Suppressor macrophage treated with lipopolysaccharide for 4 hours (primary cell): ENCODE measurements around the gene PPP2R2C.

ENCODE experiments used
- DNase-seq: peaks from one replicate; pipeline ENCODE4 v3.0.0-alpha.2; 2020

The PPP2R2C gene

DNA sequence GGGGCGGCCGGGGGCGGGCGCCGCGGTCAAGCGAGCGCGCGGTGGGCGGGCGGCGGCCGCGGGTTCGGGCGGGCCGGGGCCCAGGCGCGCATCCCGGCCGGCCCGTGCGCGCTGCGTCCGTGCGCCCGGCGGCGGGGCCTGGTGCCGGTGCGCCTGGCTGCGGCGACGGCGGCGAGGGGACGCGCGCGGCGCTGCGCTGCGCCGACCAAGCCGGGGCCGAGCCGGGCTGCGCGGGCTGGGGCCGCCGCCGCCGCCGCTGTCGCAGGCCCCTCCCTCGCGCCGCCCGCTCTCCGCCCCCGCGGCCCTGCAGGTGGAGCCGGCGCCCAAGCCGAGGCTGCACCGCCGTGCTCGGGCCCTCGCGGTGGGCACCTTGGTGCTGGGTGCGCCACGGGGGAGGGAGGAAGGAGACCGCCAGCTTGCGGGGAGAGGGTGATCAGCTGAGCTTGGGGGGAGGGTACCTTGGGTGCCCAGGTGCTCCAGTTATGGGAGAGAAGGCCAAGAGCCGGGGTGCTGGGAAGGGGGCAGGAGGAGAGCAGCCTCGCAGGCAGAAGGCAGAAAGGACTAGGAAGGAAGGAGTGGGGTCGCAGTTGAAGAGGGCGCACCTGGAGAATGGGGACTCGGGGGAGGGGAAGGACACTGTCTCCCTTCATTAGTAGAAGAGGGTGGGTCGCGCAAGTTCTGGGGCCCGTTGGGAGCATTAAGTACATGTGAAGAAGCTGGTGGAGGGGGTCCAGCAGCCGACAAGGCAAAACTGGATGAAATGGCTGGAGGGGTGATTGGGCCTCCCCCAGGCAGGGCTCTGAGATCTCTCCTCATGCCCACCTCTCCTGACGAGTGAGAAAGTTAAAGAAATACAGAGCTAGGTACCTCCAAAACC, at the start of gene PPP2R2C:
Gene PPP2R2C, minus strand, starts transcription at position 228 of the 877 bp plus-strand sequence. CDS start 385 bp downstream, outside the sequence.
- DNase-seq = no peak

DNA sequence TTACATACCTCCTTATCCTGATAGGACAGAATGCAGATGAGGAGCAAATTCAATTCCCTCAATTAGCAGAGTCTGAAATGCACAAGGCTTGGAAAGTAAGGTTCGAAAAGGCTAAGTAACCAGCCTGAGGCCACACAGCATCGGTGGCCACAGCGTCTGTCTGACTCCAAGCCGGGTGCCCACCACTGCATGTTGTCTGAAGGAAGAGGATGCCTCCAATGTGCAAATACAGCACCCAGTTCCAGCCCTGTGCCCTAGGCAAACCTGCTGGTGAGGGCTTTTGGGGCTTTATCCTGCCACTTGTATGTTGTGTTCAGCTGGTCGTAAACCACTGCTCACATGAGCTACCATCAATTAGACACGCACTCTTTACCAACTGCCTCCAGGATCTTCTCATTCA, 48.6 kb upstream of the PPP2R2C start:
- DNase-seq = no peak

DNA sequence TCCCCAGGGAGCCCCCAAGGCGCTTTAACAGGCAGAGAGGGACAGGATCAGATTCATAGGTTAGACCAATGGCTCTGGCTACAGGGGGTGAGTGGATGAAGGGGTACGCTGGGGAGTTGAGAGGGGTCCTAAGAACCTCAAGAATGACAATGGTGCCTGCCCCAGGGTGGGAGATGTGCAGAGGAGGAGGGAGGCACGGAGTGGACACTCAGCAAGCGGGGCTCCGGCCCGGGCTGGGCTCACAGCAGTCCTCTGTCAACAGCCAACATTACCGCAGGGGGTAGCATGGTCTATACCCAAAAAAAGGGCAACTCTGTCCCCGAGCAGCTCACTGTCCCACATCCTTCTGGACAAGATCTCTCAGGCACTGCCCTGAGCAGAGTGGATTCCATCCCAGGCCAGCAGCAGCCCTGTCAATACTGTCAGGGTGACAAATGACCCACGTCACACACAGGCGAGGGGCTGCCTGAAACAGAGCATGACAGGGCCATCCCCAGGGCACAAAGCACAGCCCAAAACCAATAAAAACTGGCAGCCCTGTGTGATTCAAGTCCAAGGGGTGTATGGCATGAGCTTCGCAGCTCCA, 47.7 kb upstream of the PPP2R2C start:
- no peak for DNase-seq

DNA sequence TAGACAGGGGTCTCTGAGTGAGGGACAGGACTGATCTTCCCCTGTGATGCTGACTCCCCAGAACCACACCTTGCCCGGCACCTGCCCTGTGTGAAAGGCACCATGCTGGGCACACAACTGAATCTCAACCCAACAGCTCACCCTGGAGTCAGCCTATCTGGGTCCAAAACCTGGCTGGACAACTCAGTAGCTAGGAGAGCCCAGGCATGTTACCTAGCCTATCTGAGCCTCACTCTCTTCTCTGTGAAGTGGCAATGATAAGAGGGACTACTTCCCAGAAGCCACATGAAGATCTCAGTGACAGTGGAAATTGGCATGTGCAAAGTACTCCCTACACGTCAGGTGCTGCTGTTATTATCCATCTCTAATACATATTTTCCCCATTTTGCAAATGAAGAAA, 44.8 kb upstream of the PPP2R2C start:
- no peak for DNase-seq

DNA sequence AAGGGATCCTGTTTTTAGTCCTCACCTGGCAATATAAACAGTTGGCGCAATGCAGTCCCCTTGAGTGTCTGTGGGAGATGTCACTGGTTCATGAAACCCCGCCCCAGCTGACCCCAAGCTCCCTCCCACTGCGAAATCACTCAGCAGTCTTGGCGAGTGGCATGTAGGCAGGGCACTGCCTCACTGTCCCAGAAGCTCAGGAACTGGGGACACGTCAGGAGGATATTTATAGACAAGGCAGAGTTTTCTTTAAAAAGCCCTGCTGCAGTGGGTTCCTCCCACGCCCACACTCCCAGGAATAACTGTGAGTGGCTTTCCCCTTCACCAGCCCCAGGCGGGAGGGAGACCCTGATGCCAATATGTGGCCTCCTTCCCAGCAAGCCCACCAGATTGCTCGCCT, 44.3 kb upstream of the PPP2R2C start:
- DNase-seq = no peak

DNA sequence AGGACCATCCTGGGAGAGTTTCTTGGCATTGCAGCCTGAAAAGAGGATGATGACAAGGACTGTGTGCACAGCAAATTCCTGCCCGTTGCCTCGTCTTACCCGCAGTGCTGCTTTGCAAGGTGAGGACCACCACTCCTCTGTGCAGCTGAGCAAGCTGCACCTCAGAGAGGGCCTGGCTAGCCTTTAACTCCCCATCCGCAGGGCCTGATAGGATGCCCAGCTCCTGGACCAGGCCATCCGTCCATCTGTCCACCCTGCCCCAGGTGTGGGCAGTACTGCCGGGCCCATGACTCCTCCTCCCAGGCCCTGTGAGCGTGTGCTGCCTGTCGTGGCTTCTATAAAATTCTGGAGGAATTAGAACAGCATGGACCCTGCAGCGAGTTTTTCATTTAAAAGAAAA, 43.9 kb upstream of the PPP2R2C start:
- no peak for DNase-seq

DNA sequence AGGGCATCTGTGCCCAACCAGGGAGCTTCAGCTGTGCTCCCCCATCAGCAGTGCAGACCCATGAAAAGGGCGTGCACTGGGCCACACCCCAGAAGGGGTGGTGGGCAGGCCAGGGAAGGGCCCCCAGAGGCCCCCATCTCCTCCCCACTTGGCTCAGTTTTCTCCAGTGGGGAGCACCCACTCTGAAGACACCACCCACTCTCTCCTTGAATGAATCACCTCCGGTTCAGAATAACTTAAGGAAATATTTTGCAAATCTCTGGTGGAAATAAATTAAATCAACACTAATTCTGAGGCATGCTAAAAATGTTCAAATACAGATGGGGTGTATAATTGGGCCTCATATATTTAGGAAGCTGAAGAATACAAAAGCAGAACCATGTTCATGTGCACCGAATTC, 41.3 kb upstream of the PPP2R2C start:
- DNase-seq = no peak

DNA sequence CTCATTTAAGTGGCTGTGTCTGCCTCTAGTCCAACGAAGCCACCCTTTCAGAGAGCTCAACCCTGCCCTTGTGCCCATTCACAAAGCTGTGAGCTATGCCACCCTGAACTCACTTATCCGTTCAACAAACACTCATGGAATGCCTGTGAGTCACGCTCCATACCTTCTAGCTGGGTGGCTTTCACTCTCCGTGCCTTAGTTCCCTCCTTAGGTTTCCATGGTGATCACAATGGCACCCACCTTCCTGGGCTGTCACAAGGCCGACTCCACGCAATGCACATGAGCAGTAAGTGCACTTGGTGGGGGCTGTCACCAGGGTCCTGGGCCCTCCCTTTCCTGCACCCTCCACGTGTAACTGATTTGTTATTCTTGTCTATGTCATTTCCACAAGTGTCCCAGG, 37.2 kb upstream of the PPP2R2C start:
- DNase-seq = no peak

DNA sequence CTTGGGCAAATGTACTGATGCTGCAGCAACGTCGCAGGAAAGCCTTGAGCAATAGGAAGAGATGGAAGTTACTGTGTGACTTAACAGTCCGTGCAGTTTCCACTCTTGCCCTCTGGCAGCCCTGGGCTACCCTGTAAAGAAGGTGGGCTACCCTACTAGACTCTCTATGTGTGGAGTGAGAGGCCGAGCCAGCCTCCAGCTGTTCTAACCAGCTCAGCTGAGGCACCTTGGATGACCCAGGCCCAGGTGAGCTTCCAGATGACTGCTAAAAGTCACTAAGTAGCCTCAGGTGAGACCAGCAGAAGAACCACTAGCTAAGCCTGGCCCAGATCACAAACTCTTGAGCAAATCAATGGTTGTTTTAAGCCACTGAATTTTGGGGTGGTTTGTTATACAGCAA, 34.9 kb upstream of the PPP2R2C start:
- DNase-seq = no peak

DNA sequence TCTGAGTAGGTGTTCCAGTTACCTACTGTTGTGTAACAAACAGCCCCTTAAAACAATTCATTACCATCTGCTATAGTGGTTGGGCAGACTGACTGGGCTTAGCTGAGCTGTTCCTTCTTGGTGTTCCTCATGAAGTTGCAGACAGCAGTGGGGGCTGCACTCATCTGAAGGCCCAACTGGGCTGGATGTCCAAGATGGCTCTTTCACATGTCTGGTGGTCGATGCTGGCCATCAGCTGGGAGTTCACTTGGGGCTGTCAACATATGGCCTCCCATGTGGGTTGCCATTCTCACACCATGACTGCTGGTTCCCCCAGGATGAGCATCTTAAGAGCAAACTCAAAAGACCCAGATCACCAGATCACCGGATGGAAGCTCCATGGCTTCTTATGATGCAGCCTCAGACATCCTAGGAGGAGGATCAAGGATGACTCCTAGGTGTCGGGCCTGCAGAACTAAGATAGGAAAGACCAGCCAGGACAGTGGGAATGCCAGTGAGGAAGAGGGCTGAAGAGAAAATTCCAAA, 34.3 kb upstream of the PPP2R2C start:
- DNase-seq = no peak

DNA sequence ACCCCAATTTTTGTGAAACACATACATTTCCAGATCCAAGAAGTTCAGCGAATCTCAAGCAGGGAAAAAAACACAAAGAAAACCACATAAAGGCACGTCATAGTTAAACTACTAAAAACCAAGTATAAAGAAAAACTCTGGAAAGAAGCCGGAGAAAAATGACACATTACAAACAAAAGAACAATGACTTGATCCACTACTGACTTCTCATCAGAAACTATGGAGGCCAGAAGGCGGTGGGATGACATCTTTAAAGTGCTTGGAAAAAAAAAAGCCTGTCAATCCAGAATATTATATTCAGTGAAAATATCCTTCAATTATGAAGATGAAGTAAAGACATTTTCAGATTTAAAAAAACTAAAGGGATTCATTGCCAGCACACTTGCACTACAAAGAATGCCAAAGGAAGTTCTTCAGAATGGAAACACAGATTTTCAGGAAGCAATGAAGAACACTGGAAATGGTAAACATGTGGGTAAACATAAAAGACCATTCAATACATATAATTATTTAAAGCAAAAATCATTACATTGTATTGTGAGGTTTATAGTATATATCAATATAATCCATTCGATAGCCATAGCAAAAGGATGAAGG, 32.6 kb upstream of the PPP2R2C start:
- no peak for DNase-seq

DNA sequence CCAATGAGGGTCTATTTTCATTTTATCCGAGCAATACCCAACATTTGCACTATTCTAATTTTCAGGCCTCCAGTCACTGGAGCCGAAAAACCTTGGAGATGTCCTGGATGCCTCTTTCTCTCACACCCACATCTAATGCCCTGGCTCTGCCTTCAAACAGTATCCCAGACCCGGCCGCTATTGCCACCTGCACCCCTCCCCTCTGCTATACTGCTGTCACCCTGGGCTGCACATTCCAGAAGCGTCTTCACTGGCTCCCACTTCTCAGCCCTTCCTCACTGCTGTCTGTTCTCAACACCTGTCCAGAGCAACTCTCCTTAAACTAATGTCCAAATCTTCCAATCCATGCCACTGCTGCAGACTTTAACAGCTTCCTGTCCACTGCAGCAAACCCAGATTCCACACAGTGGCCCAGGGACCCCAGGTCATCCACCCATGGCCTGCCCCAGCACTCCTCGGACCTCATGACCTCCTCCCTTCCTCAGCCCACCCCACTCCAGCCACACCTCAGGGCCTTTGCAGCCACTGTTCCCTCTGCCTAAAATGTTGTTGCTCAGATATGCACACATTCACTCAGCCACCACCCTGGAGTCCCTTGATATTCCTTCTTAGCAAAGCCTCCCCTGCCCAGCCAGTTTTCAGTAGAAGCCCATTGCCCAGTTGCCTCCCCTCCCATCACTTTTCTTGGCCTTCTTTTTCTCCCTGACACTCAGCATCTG, 30.5 kb upstream of the PPP2R2C start:
- no peak for DNase-seq

DNA sequence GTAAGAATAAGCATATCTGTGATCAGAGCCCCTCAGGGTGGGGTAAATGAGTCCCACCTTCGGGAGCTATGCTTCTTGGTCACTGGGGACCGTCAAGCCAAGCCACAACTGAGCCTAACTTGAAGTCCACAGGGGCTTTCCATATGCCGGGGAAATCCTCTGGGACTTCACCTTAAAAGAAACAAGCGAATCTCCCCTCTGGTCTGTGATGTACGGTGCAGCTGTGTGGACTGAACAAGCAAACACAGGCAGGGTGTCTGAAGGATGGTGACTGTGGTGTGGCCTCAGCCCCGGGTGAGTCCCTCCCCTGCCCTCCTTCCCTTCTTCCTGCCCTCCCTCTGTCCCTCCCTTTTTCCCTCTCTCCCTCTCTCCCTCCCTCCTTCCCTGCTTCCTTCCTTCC, 29.7 kb upstream of the PPP2R2C start:
- no peak for DNase-seq

DNA sequence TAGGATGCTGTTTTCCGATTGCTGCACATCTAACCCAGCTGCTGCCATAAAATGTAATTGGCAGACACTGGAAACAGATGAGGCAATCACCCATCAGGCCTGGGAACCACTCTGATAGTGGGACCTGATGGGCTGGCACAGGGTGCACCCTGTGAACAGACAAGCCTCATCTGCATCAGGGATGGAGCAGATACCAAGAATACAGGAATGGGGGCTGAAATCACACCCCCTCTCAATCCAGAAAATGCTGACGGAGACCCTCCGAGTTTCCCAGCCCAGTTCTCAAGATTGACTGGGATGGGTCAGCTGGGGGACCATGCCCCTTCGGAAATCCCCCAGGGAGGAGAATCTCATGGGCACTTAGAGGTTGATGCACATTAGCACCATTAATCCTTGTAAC, 28.8 kb upstream of the PPP2R2C start:
- no peak for DNase-seq

DNA sequence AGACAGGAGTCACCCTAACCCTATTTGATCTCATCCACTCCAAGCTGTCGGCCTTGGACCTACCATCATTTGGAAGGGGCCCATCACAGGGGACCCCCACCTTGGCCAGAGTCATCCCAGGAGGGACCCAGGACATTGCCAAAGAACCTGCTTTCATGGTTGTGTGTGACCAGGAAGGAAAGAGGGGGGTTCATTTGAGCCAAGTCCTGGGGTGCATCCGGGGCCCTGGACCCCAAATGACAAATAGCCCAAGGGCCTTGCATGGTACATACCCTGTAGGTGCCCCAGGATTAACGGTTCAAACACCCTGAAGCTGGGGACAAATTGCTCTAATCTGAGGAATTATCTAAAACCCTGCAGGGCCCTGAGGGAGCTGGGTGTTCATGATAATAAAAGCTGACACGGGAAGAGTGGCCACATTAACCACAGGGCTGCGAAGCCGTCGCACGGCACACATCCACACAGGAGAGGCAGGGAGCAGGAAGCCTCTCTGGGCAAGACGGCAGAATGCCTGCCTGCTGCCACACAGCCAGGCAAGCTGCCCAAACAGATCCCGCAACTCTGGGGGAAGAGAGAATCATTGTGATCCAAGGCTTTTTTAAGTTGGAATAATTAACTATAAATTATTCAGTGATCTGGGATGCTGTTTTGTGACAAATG, 28.2 kb upstream of the PPP2R2C start:
- DNase-seq = no peak

DNA sequence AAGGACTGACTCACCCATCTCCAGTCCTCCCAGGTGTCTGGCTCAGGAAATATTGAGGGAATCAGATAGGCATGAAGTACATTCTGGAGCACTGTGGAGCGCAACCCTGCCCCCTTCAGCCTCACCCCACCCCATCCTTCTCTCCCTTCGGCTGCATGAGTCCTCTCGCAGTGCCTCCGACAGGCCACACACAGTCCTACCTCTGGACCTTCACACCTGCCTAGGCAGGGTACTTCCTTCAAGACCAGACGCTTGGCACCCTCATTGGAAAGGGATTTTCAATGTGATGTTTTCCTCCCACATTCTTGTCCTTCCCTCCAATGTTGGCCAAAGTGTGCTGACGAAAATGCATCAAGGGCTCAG, 26.8 kb upstream of the PPP2R2C start:
- no peak for DNase-seq

DNA sequence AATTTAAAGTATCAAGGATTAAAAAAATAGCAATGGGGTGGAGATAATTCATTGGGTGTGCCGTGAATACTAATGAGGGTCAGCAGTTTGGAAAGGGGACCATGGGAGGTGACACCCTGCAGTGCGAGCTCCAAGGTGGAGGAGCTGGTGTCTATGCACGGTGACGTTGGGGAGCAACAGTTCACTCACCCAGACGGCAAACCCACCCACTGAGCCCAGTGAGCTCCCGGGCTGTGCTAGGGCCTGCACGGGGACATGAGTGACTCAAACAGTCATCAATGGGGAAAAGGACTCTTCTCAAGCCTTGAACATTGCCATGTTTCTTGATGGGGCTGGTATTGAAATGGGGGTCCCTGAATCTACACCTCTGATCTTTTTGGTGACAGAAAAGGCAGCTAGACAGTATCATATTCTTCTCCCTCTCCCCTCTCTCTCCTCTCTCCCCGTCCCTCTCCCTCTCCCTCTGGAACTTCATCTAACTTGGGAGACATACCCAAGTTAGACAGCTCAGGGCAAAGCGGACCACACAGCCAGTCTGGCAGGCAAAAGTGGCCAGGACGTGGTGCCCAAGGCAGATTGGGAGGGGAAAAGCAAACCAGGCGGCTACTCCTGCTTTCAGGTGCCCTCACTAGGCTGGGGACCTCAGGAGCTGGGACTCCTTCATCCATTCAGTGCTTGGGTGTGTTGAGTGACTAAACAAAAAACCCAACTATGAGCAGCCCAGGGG, 26.3 kb upstream of the PPP2R2C start:
- DNase-seq = no peak

DNA sequence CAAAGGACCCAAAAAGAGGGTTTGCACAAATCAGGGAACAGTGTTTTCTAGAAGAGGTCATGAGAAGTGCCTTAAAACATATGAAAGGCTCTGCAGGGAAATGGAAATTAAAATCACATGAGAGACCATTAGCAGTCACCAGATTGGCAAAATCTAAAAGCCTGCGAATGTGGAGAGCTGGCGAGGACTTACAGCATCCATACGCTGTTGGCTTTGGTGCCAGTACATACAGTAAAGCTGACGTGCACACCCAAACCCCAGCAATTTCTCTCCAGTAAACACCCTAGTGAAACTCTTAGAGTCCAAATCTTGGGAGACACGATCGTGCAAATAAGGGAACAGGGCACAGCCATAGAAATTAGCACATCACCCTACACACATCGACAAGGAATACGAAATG, 25.4 kb upstream of the PPP2R2C start:
- DNase-seq = no peak

DNA sequence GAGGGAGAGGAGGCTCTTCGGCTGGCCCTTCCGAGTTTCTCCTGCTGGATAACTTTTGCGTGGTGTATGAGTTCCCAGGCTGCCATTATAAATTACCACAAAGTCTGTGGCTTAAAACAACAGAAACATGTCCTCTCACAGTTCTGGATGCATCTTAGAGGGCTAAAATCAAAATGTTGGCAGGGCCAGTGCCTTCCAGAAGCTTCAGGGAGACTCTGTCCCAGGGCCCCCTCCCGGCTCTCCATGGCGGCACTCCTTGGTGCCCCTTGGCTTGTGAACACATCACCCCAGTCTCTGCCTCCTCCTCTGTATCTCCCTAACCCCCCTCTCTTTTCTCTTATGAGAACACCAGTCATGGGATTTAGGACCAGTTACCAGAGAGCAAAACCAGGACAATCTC, 23.3 kb upstream of the PPP2R2C start:
- DNase-seq = no peak

DNA sequence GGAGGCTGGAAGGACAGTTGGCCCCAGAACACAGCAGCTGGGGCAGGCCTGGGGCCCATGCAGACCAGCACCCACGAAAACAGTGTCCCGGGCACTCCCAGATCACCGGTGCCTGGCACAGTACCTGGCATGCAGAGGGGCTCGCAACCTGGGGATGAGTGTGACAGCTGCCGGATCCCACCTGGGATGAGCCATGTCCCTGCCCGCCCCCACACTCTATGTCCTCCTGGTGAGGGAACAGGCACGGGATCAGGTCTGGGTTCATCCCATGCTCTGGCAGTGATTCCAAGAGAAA, 22.8 kb upstream of the PPP2R2C start:
- no peak for DNase-seq

DNA sequence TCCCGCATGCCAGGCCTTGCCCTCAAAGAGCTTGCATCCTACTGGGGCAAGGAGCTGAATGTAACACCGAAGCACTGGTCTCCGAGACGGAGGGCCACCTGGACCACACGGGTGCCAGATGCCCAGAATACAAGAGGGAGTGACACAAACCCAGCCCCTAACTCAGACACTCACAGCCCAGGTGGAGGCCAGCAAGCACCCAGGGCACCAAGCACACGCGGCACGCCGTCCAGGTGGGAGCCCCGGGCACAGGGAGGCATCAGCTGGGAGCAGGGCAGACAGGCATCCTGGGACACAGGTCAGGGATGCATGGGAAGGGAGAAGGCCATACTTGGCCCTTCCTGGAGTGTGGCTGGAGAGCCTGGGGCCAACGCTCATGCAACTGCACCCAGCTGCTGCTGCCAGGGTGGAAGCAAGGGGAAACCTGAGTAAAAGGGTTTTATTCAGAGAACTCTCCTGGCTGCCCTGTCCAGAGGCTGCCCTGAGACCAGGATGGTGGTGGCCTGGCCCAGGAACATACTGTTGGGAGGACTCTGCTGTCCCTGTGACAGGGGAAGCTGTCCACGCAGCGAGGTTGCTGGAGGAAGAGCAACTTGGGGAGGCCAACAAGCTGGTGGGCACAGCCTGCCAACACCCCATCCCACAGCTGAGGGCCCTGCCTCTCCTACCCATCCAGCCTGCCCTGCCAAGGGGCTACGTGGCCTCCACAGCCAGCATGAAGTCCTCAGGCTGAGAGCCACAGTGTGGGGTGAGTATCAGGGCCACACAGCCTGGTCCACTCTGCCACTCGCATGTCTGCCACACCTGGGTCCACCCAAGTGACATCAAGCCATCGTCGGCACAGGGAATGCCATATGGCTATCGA, 22.2 kb upstream of the PPP2R2C start:
- no peak for DNase-seq
